ENCODE measurements around the gene MAN2C1. TPM values are rescaled to one million over a fixed set of nuclear protein-coding genes. Genes with fewer than 3 reads are reported as not detected.
A peak's percentile ranks its signal among the peaks of the same experiment; 100 is the strongest.
"Not testable (repeated sequence)": the region's sequence is repeated elsewhere in the genome, so short reads cannot be mapped to it uniquely, and the experiment has no call there.

The MAN2C1 gene
- polyA plus RNA-seq, 4 donors = 89.4 to 163 (median 135) TPM

- no peak for DNase-seq (ENCODE audit: low read depth in 4 of 4, low spot score in 3 of 4)
Observed at GRCh38 chr15:75314552-75315290, 53.7 kb downstream of the MAN2C1 start.

GRCh38 chr15:75313116-75313845 is 55.1 kb downstream of the MAN2C1 start:
- DNase-seq (ENCODE audit: low read depth in 4 of 4, low spot score in 3 of 4) = no peak

GRCh38 chr15:75312548-75312947 is 55.9 kb downstream of the MAN2C1 start:
- DNase-seq (ENCODE audit: low read depth in 4 of 4, low spot score in 3 of 4) = not testable (repeated sequence)

- no peak for DNase-seq (ENCODE audit: low read depth in 4 of 4, low spot score in 3 of 4)
Observed at GRCh38 chr15:75309711-75310110, 58.7 kb downstream of the MAN2C1 start.

GRCh38 chr15:75307778-75308390 is 60.5 kb downstream of the MAN2C1 start:
- DNase-seq (ENCODE audit: low read depth in 4 of 4, low spot score in 3 of 4) = peak in 3 of 4 donors; percentile 3 to 12 (median 7)

GRCh38 chr15:75306188-75306587 is 62.2 kb downstream of the MAN2C1 start:
- no peak for DNase-seq (ENCODE audit: low read depth in 4 of 4, low spot score in 3 of 4)

Other genes with a start within 250 kb of the MAN2C1 start
- gene C15orf39, start 166.7 kb downstream of the MAN2C1 start, polyA plus RNA-seq (ENCODE audit: insufficient read length in 4 of 4) = 10 to 100 TPM in 2 of 4 donors, 1 to 10 TPM in 2; 8.8 to 12.1 (median 9.6) TPM
- gene GOLGA6C, start 110.3 kb downstream of the MAN2C1 start, polyA plus RNA-seq (ENCODE audit: insufficient read length in 4 of 4) = not detected
- gene GOLGA6D, start 85.8 kb downstream of the MAN2C1 start, polyA plus RNA-seq (ENCODE audit: insufficient read length in 4 of 4) = under 1 TPM; 0.10 to 0.32 (median 0.20) TPM
- 100 to 1,000 TPM in 1 of 4 donors, 10 to 100 TPM in 3; 84.8 to 115 (median 90.2) TPM for gene COMMD4, start 32.5 kb downstream of the MAN2C1 start, polyA plus RNA-seq (ENCODE audit: insufficient read length in 4 of 4)
- 10 to 100 TPM; 15.4 to 26.2 (median 19.1) TPM for gene NEIL1, start 21.6 kb downstream of the MAN2C1 start, polyA plus RNA-seq (ENCODE audit: insufficient read length in 4 of 4)
- gene SIN3A, start 83.1 kb upstream of the MAN2C1 start, polyA plus RNA-seq (ENCODE audit: insufficient read length in 4 of 4) = 10 to 100 TPM; 51.7 to 62.2 (median 60.4) TPM
- 10 to 100 TPM; 43.5 to 47.8 (median 47.1) TPM for gene PTPN9, start 210.7 kb upstream of the MAN2C1 start, polyA plus RNA-seq (ENCODE audit: insufficient read length in 4 of 4)

Data from right renal pelvis (tissue), 4 donors.